Measurements from ENCODE around the gene KIF13A. TPM values are rescaled to one million over a fixed set of nuclear protein-coding genes. Genes with fewer than 3 reads are reported as not detected.

Gene KIF13A
- total RNA-seq, 4 donors from 2014 or later = 39.6 to 51.6 (median 43.2) TPM

GRCh38 chr6:17964633-17965032 is 22.8 kb downstream of the KIF13A start:
- no peak overlapping the region for H3K4me3 ChIP-seq
- H3K27ac ChIP-seq = peak overlapping the region in 1 of 4 donors; percentile 67
- H3K4me1 ChIP-seq = peaks cover 0 to 16% (median 0%) of the 10 kb centered on the region in 4 donors
- no peak for DNase-seq
- no peaks in the 10 kb centered on the region for H3K27me3 ChIP-seq
- H3K36me3 ChIP-seq = no peaks in the 10 kb centered on the region
- no peaks in the 10 kb centered on the region for H3K9me3 ChIP-seq
- TF ChIP-seq CTCF (IDR thresholded peaks at IDR 0.05) (no peak), POLR2A (IDR thresholded peaks at IDR 0.05) (no peak)

- Histone ChIP-seq H3K36me3 (no peaks in the 10 kb centered on the region), H3K4me3 (no peak overlapping the region), H3K27me3 (no peaks in the 10 kb centered on the region), H3K27ac (peak overlapping the region in 1 of 4 donors; percentile 3), H3K4me1 (peaks cover 0 to 16% (median 0%) of the 10 kb centered on the region in 4 donors), H3K9me3 (no peaks in the 10 kb centered on the region)
- TF ChIP-seq CTCF (IDR thresholded peaks at IDR 0.05) (no peak), POLR2A (IDR thresholded peaks at IDR 0.05) (no peak)
- peak in 1 of 3 donors; percentile 56 for DNase-seq
Observed at GRCh38 chr6:17962436-17963031, 24.9 kb downstream of the KIF13A start.

- Histone ChIP-seq H3K36me3 (no peaks in the 10 kb centered on the region), H3K9me3 (no peaks in the 10 kb centered on the region), H3K27me3 (no peaks in the 10 kb centered on the region), H3K4me1 (peaks cover 0 to 8% (median 0%) of the 10 kb centered on the region in 4 donors), H3K4me3 (no peak overlapping the region), H3K27ac (no peak overlapping the region)
- TF ChIP-seq CTCF (IDR thresholded peaks at IDR 0.05) = no peak
- TF ChIP-seq POLR2A (IDR thresholded peaks at IDR 0.05) = no peak
- no peak for DNase-seq
Observed at GRCh38 chr6:17959302-17959701, 28.1 kb downstream of the KIF13A start.

- Histone ChIP-seq H3K36me3 (no peaks in the 10 kb centered on the region), H3K4me3 (no peak overlapping the region), H3K27me3 (no peaks in the 10 kb centered on the region), H3K9me3 (no peaks in the 10 kb centered on the region), H3K27ac (no peak overlapping the region), H3K4me1 (peaks cover 0 to 8% (median 0%) of the 10 kb centered on the region in 4 donors)
- no peak for DNase-seq
- TF ChIP-seq POLR2A (IDR thresholded peaks at IDR 0.05) (no peak), CTCF (IDR thresholded peaks at IDR 0.05) (no peak)
Observed at GRCh38 chr6:17957904-17958620, 29.4 kb downstream of the KIF13A start.

GRCh38 chr6:17957498-17957897 is 29.9 kb downstream of the KIF13A start:
- TF ChIP-seq POLR2A (IDR thresholded peaks at IDR 0.05) = no peak
- TF ChIP-seq CTCF (IDR thresholded peaks at IDR 0.05) = no peak
- Histone ChIP-seq H3K4me3 (no peak overlapping the region), H3K9me3 (no peaks in the 10 kb centered on the region), H3K36me3 (no peaks in the 10 kb centered on the region), H3K4me1 (peaks cover 0 to 7% (median 0%) of the 10 kb centered on the region in 4 donors), H3K27me3 (no peaks in the 10 kb centered on the region), H3K27ac (no peak overlapping the region)
- DNase-seq = no peak

All from Peyer's patch (tissue), 4 donors.